H9 (cell line): ENCODE results near the gene MGARP. TPM values are rescaled to one million over a fixed set of nuclear protein-coding genes. Genes with fewer than 3 reads are reported as not detected.

Source experiments
- DNase-seq: peaks from one replicate; pipeline ENCODE4 v3.0.0-alpha.2; 2017
- H2AFZ ChIP-seq: one replicate; pipeline ENCODE4 v1.6.1; 2013; ENCODE audit warnings: mild to moderate bottlenecking, low read length, control low read depth, moderate library complexity
- H2AK5ac ChIP-seq: 2 replicates; pipeline ENCODE4 v1.6.1; 2013; ENCODE audit warnings: low read length, control low read depth, mixed read lengths; ENCODE audit not compliant: insufficient read length
- H2BK120ac ChIP-seq: one replicate; pipeline ENCODE4 v1.6.1; 2013; ENCODE audit warnings: low read depth, mild to moderate bottlenecking, low read length, control low read depth, inconsistent platforms; ENCODE audit not compliant: poor library complexity, severe bottlenecking
- H2BK12ac ChIP-seq: 2 replicates; pipeline ENCODE4 v1.6.1; 2013; ENCODE audit warnings: low read length, control low read depth, mixed read lengths, low read depth; ENCODE audit not compliant: insufficient read length
- H2BK15ac ChIP-seq: 2 replicates; pipeline ENCODE4 v1.6.1; 2013; ENCODE audit warnings: low read depth, low read length, control low read depth
- H2BK20ac ChIP-seq: one replicate; pipeline ENCODE4 v1.6.1; 2013; ENCODE audit warnings: low read depth, mild to moderate bottlenecking, low read length, control low read depth, inconsistent platforms; ENCODE audit not compliant: poor library complexity, severe bottlenecking
- H2BK5ac ChIP-seq: 2 replicates; pipeline ENCODE4 v1.6.1; 2013; ENCODE audit warnings: low read length, control low read depth, mixed read lengths; ENCODE audit not compliant: insufficient read length
- H3K14ac ChIP-seq: 2 replicates; pipeline ENCODE4 v1.6.1; 2013; ENCODE audit warnings: low read length, control low read depth; ENCODE audit not compliant: insufficient read depth
- H3K18ac ChIP-seq: 2 replicates; pipeline ENCODE4 v1.6.1; 2013; ENCODE audit warnings: low read depth, mild to moderate bottlenecking, mixed read lengths, low read length, control low read depth; ENCODE audit not compliant: insufficient read length
- H3K23ac ChIP-seq: 2 replicates; pipeline ENCODE4 v1.6.1; 2013; ENCODE audit warnings: low read length, control low read depth, mixed read lengths, low read depth; ENCODE audit not compliant: insufficient read length
- H3K23me2 ChIP-seq: 2 replicates; pipeline ENCODE4 v1.6.1; 2013; ENCODE audit warnings: low read depth, mild to moderate bottlenecking, mixed read lengths, low read length, control low read depth; ENCODE audit not compliant: insufficient read length, poor library complexity, severe bottlenecking
- H3K27ac ChIP-seq: 2 replicates; pipeline ENCODE4 v1.5.1; 2013; ENCODE audit warnings: low read length, control low read depth, mixed read lengths, low read depth; ENCODE audit not compliant: insufficient read length
- H3K27me3 ChIP-seq: 2 replicates; pipeline ENCODE4 v1.6.1; 2013; ENCODE audit warnings: low read length, control low read depth, inconsistent platforms; ENCODE audit not compliant: insufficient read depth
- H3K4ac ChIP-seq: 2 replicates; pipeline ENCODE4 v1.6.1; 2013; ENCODE audit warnings: low read depth, mild to moderate bottlenecking, control low read depth, inconsistent platforms, low read length, moderate library complexity
- H3K4me1 ChIP-seq: 2 replicates; pipeline ENCODE4 v1.6.1; 2013; ENCODE audit warnings: low read length, control low read depth, inconsistent platforms; ENCODE audit not compliant: insufficient read depth
- H3K4me2 ChIP-seq: 2 replicates; pipeline ENCODE4 v1.6.1; 2013; ENCODE audit warnings: low read length, control low read depth, mixed read lengths; ENCODE audit not compliant: insufficient read length, insufficient read depth
- H3K56ac ChIP-seq: 2 replicates; pipeline ENCODE4 v1.6.1; 2013; ENCODE audit warnings: low read depth, mild to moderate bottlenecking, mixed read lengths, low read length, control low read depth; ENCODE audit not compliant: insufficient read length
- H3K79me1 ChIP-seq: 2 replicates; pipeline ENCODE4 v1.6.1; 2013; ENCODE audit warnings: low read depth, mild to moderate bottlenecking, moderate library complexity, low read length, control low read depth, inconsistent platforms; ENCODE audit not compliant: insufficient read depth, poor library complexity, severe bottlenecking
- H3K79me2 ChIP-seq: 2 replicates; pipeline ENCODE4 v1.6.1; 2013; ENCODE audit warnings: low read length, control low read depth, inconsistent platforms; ENCODE audit not compliant: insufficient read depth
- H3K9ac ChIP-seq: 2 replicates; pipeline ENCODE4 v1.6.1; 2013; ENCODE audit warnings: low read length, control low read depth, mixed read lengths; ENCODE audit not compliant: insufficient read length; ENCODE audit errors: extremely low read depth
- H3K9me3 ChIP-seq: one replicate; pipeline ENCODE4 v1.6.1; 2013; ENCODE audit warnings: low read depth, low read length, inconsistent platforms; ENCODE audit not compliant: control insufficient read depth
- H3T11ph ChIP-seq: one replicate; pipeline ENCODE4 v1.6.1; 2013; ENCODE audit warnings: mild to moderate bottlenecking, low read length, control low read depth, inconsistent platforms
- H4K20me1 ChIP-seq: one replicate; pipeline ENCODE4 v1.6.1; 2013; ENCODE audit not compliant: control insufficient read depth, insufficient read length, insufficient read depth
- H4K5ac ChIP-seq: 2 replicates; pipeline ENCODE4 v1.6.1; 2013; ENCODE audit warnings: low read depth, mild to moderate bottlenecking, mixed read lengths, low read length, control low read depth; ENCODE audit not compliant: insufficient read length
- H4K8ac ChIP-seq: replicated peaks from 2 replicates; pipeline ENCODE4 v1.6.1; 2013; ENCODE audit warnings: low read length, control low read depth, mixed read lengths, low read depth; ENCODE audit not compliant: insufficient read length
- H4K91ac ChIP-seq: 2 replicates; pipeline ENCODE4 v1.6.1; 2013; ENCODE audit warnings: low read depth, mild to moderate bottlenecking, moderate library complexity, mixed read lengths, low read length, control low read depth; ENCODE audit not compliant: insufficient read length
- H3K27ac Mint-ChIP-seq, 3 experiments: 2 replicates in 2 of 3; 3 replicates in 1 of 3; pipeline ENCODE4 v1.8.0; 2020 to 2021; ENCODE audit warnings: mixed read lengths in 3 of 3, mild to moderate bottlenecking in 1 of 3, moderate library complexity in 1 of 3
- H3K27me3 Mint-ChIP-seq: 2 replicates; pipeline ENCODE4 v1.8.0; 2021; ENCODE audit warnings: low read depth, mild to moderate bottlenecking, moderate library complexity, mixed read lengths
- H3K36me3 Mint-ChIP-seq, 3 experiments: 2 replicates in 2 of 3; 3 replicates in 1 of 3; pipeline ENCODE4 v1.8.0; 2020 to 2021; ENCODE audit warnings: low read depth in 3 of 3, mixed read lengths in 3 of 3; ENCODE audit not compliant: insufficient read depth in 1 of 3
- H3K4me1 Mint-ChIP-seq, 2 experiments: 2 replicates each; pipeline ENCODE4 v1.8.0; 2020; ENCODE audit warnings: mixed read lengths in 2 of 2
- H3K4me3 Mint-ChIP-seq, 2 experiments: 2 replicates in 1 of 2; 3 replicates in 1 of 2; pipeline ENCODE4 v1.8.0; 2020 to 2021; ENCODE audit warnings: mild to moderate bottlenecking in 2 of 2, mixed read lengths in 2 of 2, moderate library complexity in 1 of 2
- H3K9me3 Mint-ChIP-seq, 2 experiments: 2 replicates in 1 of 2; 3 replicates in 1 of 2; pipeline ENCODE4 v1.8.0; 2020; ENCODE audit warnings: mild to moderate bottlenecking in 2 of 2, mixed read lengths in 2 of 2, moderate library complexity in 1 of 2
- WGBS: extraction: QIAGEN DNeasy Blood & Tissue Kit; methylation state at CpG from one replicate; pipeline ENCODE4 v1.1.7; 2013; ENCODE audit warnings: missing lambda C conversion rate, low lambda C conversion rate, mixed read lengths; ENCODE audit not compliant: insufficient read length; ENCODE audit errors: extremely low coverage; 5-methylcytosine and 5-hydroxymethylcytosine counted together
- total RNA-seq: library from RNA; stranded (reverse); gene quantifications from 2 replicates; pipeline ENCODE4 v1.2.1, GENCODE V29; 2021
- TF ChIP-seq, protein P1 (sequence below): fragments of 200-600 bp; sonication (generic); conservative IDR thresholded peaks from 3 replicates; pipeline ENCODE4 v1.8.0; 2021; ENCODE audit warnings: antibody characterized with exemption, mild to moderate bottlenecking

Gene MGARP
- total RNA-seq, 1 experiment from 2014 or later = 4.0 TPM

DNA sequence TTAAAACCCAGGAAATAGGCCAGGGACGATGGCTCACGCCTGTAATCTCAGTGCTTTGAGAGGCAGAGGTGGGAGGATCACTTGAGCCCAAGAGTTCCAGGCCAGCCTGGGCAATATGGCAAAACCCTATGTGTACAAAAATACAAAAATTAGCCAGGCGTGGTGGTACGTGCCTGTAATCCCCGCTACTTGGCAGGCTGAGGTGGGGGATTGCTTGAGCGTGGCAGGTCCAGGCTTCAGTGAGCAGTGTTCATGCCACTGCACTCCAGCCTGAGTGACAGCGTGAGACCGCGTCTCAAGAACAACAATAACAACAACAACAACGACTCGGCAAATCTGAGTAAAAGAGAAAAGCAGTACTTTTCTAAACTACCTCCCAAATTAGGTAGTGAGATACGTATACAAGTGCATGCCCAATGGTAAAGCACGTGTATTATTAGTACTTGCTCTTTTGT is 35.2 kb upstream of the MGARP start:
- Histone ChIP-seq H3K23me2 (no peaks in the 10 kb centered on the region), H4K91ac (no peak overlapping the region), H3K79me2 (peaks cover 61% of the 10 kb centered on the region; the same call in 1 of the 2 replicates), H3K14ac (no peak overlapping the region), H2BK15ac (no peak overlapping the region), H3K9me3 (no peaks in the 10 kb centered on the region), H3K18ac (no peak overlapping the region), H2BK5ac (no peak overlapping the region), H3K4ac (no peak overlapping the region), H3K27me3 (no peaks in the 10 kb centered on the region), H3K4me2 (no peak overlapping the region), H2BK12ac (no peak overlapping the region), H3K23ac (no peak overlapping the region), H2AFZ (no peak overlapping the region), H2BK20ac (no peak overlapping the region), H4K8ac (no peak overlapping the region), H3K27ac (no peak overlapping the region), H3K4me1 (no peaks in the 10 kb centered on the region; the same call in 1 of the 2 replicates), H3K9ac (no peak overlapping the region), H4K20me1 (no peaks in the 10 kb centered on the region), H2BK120ac (no peak overlapping the region), H3K56ac (no peak overlapping the region), H3T11ph (no peak overlapping the region), H2AK5ac (no peak overlapping the region), H3K79me1 (no peaks in the 10 kb centered on the region), H4K5ac (no peak overlapping the region)
- Mint-ChIP-seq H3K4me3 (no peak overlapping the region), H3K27me3 (no peaks in the 10 kb centered on the region), H3K4me1 (peaks cover 49 to 50% of the 10 kb centered on the region in 2 experiments), H3K27ac (peak overlapping the region; percentile 91 to 99 (median 93); a peak in 6 of 7 replicates), H3K36me3 (peaks cover 9 to 23% (median 10%) of the 10 kb centered on the region in 3 experiments), H3K9me3 (peaks cover 2 to 3% of the 10 kb centered on the region in 2 experiments; a peak in 2 of 5 replicates)
- no CpG with 5 or more reads among the region's 13 CpGs for WGBS
- DNase-seq = no peak
- TF ChIP-seq, protein P1, sequence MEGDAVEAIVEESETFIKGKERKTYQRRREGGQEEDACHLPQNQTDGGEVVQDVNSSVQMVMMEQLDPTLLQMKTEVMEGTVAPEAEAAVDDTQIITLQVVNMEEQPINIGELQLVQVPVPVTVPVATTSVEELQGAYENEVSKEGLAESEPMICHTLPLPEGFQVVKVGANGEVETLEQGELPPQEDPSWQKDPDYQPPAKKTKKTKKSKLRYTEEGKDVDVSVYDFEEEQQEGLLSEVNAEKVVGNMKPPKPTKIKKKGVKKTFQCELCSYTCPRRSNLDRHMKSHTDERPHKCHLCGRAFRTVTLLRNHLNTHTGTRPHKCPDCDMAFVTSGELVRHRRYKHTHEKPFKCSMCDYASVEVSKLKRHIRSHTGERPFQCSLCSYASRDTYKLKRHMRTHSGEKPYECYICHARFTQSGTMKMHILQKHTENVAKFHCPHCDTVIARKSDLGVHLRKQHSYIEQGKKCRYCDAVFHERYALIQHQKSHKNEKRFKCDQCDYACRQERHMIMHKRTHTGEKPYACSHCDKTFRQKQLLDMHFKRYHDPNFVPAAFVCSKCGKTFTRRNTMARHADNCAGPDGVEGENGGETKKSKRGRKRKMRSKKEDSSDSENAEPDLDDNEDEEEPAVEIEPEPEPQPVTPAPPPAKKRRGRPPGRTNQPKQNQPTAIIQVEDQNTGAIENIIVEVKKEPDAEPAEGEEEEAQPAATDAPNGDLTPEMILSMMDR = no peak
